GM20431 (cell line): Measurements from ENCODE around the gene SLC25A11.

Source experiments
- in situ Hi-C: fragments of 300-500 bp; cut with MseI, MboI; formaldehyde crosslinking; loops from one replicate; pipeline ENCODE4 v1.15.0; 2020; ENCODE audit warnings: low sequenced_read_pairs; ENCODE audit not compliant: unreplicated experiment

SLC25A11 gene

GRCh38 chr17:4898351-4898750 lies 41.5 kb downstream of the SLC25A11 start:
- in situ Hi-C loops: no loop called here

GRCh38 chr17:4897785-4898184 lies 42.1 kb downstream of the SLC25A11 start:
- in situ Hi-C loops: no loop called here

- in situ Hi-C loops: no loop called here
These were observed 42.6 kb downstream of the SLC25A11 start for GRCh38 chr17:4897198-4897687.

- in situ Hi-C loops: no loop called here
These were observed 43.3 kb downstream of the SLC25A11 start for GRCh38 chr17:4896332-4897197.

- in situ Hi-C loops: no loop called here
These were observed 44.1 kb downstream of the SLC25A11 start for GRCh38 chr17:4895657-4896331.

DNA sequence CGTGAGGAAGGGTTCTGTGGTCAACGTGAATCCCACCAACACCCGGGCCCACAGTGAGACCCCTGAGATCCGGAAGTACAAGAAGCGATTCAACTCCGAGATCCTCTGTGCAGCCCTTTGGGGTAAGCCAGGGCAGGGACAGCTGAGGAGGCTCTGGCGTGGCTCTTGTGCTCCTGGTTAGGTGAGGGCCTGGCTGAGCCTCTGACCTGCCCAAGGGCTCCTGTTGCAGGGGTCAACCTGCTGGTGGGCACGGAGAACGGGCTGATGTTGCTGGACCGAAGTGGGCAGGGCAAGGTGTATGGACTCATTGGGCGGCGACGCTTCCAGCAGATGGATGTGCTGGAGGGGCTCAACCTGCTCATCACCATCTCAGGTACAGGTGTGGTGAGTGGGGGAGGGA lies 44.7 kb downstream of the SLC25A11 start:
- in situ Hi-C loops: no loop called here

DNA sequence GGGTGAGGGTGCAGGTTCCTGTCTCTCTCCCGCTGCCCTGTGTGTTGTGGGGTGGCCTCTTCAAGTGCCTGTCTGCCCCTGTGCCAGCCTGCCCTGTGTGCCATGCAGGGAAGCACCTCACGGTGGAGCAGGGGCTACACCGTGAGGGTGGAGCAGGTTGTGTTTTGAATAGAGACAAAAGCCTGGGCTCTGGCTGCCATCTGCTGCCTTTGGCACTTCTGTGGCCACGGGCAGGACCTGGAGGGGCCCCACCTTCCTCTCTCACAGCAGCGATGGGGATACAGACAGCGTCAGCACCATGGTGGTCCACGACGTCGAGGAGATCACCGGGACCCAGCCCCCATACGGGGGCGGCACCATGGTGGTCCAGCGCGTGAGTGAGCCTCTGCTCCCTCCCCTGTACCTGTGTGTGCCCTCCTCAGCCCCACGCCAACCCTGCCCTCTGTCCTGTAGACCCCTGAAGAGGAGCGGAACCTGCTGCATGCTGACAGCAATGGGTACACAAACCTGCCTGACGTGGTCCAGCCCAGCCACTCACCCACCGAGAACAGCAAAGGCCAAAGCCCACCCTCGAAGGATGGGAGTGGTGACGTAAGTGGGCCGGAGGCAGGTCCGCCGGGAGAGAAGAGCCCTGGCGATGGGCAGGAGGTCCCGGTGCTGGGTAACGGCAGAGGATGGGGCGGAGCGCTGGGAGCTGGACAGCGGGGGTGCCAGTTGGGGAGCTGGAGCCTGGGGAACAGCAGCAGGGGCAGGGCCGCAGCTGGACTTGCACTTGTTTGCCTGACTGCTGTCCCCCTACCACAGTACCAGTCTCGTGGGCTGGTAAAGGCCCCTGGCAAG lies 45.9 kb downstream of the SLC25A11 start:
- in situ Hi-C loops: no loop called here

- in situ Hi-C loops: no loop called here
These were observed 46.6 kb downstream of the SLC25A11 start for GRCh38 chr17:4893272-4893671.

DNA sequence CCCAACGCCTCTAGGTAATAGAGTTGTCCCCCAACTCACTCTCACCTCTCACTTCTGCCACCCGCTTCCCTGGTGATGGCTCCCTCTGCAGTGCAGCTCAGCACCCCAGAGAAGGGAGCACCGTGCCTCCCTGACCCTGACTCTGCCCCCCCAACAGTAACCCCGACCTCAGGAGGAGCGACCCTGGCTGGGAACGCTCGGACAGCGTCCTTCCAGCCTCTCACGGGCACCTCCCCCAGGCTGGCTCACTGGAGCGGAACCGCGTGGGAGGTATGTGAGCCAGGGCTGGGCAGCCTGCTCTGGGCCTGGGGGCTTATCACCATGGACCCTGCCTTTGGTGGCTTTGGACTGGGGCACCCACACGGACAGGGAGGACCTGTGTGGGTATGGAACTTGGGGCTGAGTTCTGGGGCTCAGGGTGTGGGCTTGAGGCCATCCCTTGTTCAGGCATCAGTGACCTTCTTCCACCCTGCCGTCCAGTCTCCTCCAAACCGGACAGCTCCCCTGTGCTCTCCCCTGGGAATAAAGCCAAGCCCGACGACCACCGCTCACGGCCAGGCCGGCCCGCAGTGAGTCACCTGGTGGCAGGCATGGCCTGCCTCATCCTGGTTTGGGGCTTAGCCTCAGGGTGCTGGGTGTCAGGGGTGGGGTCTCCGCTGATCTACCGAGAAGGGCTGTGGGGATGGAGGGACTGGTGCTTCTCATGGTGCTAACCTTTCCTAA lies 47.2 kb downstream of the SLC25A11 start:
- in situ Hi-C loops: no loop called here

GRCh38 chr17:4891411-4892410 lies 48.1 kb downstream of the SLC25A11 start:
- in situ Hi-C loops: no loop called here

- in situ Hi-C loops: loop anchor here (10.0 kb wide), 1 partner anchor 183 kb away; the partner anchor contains the start of gene PELP1
These were observed 52.3 kb downstream of the SLC25A11 start for GRCh38 chr17:4887581-4887980.
